ENCODE results near the gene UBE3D.

GRCh38 chr6:82908661-82909060, 157.0 kb downstream of the UBE3D start:
- TF ChIP-seq, protein P1, sequence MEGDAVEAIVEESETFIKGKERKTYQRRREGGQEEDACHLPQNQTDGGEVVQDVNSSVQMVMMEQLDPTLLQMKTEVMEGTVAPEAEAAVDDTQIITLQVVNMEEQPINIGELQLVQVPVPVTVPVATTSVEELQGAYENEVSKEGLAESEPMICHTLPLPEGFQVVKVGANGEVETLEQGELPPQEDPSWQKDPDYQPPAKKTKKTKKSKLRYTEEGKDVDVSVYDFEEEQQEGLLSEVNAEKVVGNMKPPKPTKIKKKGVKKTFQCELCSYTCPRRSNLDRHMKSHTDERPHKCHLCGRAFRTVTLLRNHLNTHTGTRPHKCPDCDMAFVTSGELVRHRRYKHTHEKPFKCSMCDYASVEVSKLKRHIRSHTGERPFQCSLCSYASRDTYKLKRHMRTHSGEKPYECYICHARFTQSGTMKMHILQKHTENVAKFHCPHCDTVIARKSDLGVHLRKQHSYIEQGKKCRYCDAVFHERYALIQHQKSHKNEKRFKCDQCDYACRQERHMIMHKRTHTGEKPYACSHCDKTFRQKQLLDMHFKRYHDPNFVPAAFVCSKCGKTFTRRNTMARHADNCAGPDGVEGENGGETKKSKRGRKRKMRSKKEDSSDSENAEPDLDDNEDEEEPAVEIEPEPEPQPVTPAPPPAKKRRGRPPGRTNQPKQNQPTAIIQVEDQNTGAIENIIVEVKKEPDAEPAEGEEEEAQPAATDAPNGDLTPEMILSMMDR (IDR thresholded peaks at IDR 0.05): no peak
- TF ChIP-seq POLR2A (IDR thresholded peaks at IDR 0.05): no peak
